Fibroblast of villous mesenchyme (primary cell): Measurements from ENCODE around the gene C19orf73. TPM values are rescaled to one million over a fixed set of nuclear protein-coding genes. Genes with fewer than 3 reads are reported as not detected.
"Not testable (repeated sequence)": the region's sequence is repeated elsewhere in the genome, so short reads cannot be mapped to it uniquely, and the experiment has no call there.

Experiments
- DNase-seq: peaks from one replicate; pipeline ENCODE4 v3.0.0-alpha.2; 2010; ENCODE audit warnings: low read depth
- H3K4me3 ChIP-seq: 2 replicates; pipeline ENCODE4 v1.5.1; 2011; ENCODE audit warnings: low read depth, mild to moderate bottlenecking, low read length
- CTCF ChIP-seq: IDR thresholded peaks from 2 replicates; pipeline ENCODE4 v1.5.1; 2012; ENCODE audit warnings: low read depth, mild to moderate bottlenecking, low read length; ENCODE audit not compliant: insufficient read depth
- total RNA-seq: library from RNA; depleted of rRNA; stranded (reverse); fragments of >200 nt; gene quantifications from 2 replicates; pipeline ENCODE4 v1.2.3, GENCODE V29; 2012

C19orf73 gene
- total RNA-seq, 1 donor: not detected

DNA sequence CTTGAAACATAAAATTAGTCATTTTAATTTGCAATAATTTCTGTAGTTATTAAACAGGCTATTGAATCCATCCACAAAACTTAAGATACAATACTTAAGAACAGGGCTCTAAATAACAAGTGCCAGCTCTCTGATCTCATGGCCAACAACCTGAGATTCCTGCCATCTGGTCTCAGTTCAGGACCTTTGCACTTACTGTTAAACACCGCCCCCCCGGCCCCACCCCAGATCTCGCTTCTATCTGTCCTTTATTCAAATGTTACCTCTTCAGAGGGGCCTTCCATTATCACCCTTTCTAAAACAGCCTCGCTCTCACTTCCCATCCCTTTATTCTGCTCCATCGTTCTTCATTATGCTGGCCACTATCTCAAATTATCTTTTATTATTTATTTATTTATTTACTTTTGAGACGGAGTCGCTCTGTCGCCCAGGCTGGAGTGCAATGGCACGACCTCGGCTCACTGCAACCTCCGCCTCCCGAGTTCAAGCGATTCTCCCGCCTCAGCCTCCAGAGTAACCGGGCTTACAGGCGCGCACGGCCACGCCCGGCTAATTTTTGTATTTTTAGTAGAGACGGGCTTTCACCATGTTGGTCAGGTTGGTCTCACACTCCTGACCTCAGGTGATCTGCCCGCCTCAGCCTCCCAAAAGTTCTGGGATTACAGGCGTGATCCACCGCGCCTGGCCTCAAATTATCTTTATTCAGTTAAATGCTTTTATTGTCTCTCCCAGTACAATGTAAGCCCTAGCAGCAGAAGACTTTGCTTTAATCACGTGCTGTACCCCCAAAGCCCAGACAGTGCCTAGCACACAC is 34.5 kb downstream of the C19orf73 start:
- DNase-seq: no peak
- H3K4me3 ChIP-seq: peak overlapping the region; percentile 51
- TF ChIP-seq CTCF: no peak

GRCh38 chr19:49081273-49081672 is 37.7 kb downstream of the C19orf73 start:
- H3K4me3 ChIP-seq: no peak overlapping the region
- no peak for TF ChIP-seq CTCF
- no peak for DNase-seq

GRCh38 chr19:49080392-49080791 is 38.6 kb downstream of the C19orf73 start:
- no peak for DNase-seq
- no peak overlapping the region for H3K4me3 ChIP-seq
- TF ChIP-seq CTCF: no peak

DNA sequence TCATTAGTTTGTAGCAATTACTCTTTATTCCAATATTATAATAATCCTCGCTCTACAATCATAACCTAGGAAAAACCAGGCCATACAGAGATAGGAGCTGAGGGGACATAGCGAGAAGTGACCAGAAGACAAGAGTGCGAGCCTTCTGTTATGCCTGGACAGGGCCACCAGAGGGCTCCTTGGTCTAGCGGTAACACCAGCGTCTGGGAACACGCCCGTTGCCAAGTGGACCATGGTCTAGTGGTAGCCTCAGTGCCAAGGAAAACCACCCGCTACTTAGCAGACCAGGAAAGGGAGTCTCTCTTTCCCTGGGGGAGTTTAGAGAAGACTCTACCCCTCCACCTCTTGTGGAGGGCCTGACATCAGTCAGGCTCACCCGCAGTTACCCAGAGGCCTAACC is 44.1 kb downstream of the C19orf73 start:
- peak; percentile 53 for DNase-seq
- H3K4me3 ChIP-seq: not testable (repeated sequence)
- peak; percentile 62 for TF ChIP-seq CTCF

GRCh38 chr19:49073514-49074378 is 45.2 kb downstream of the C19orf73 start:
- TF ChIP-seq CTCF: peak; percentile 24
- DNase-seq: no peak

DNA sequence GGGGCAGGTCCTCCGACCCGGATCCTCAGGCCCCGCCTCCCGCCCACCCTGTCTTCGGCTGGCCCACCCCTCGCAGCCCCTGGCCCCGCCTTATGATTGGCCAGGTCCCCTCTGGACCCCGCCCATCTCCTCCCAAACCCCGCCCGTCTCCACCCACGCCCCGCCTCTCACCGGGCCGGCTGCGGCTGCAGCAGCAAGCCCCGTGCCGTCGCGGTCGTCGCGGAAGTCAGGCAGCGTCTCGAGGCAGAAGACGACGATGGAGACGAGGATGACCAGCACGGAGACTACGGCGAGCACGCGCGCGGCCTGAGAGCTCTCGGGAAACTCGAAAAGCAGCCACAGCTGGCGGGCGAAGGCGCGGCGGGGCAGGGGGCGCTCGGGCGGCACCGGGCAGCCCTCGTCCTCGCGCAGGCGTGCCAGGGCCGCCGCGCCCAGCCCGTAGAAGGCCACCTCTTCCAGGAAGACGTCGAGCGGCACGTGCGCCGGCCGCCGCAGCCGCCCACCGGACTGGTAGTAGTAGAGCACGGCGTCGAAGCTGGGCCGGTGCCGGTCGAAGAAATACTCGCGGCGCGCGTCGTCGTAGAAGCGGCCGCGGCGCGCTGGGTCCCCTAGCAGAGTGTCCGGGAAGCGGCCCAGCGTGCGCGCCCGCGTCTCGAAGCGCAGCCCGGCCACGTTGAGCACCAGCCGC is 46.9 kb downstream of the C19orf73 start:
- TF ChIP-seq CTCF: no peak
- DNase-seq: no peak
- H3K4me3 ChIP-seq: no peak overlapping the region

More at GRCh38 chr19:49073514-49074378, 45.2 kb downstream of the C19orf73 start:
- no peak overlapping the region for H3K4me3 ChIP-seq
